K562 (cell line): Measurements from ENCODE around the gene N4BP2L1. TPM values are rescaled to one million over a fixed set of nuclear protein-coding genes. Genes with fewer than 3 reads are reported as not detected.

ENCODE experiments used
- ATF1 ChIP-seq, 2 experiments: fragments of 450-650 bp in 1 of 2; IDR thresholded peaks; 2 replicates each; pipeline ENCODE4 v1.6.1; 2016; ENCODE audit warnings: missing compliant biosample characterization in 1 of 2, missing genetic modification characterization in 1 of 2
- CREB3 ChIP-seq: fragments of 450-650 bp; conservative IDR thresholded peaks from 2 replicates; pipeline ENCODE4 v1.6.1; 2016; ENCODE audit warnings: missing genetic modification characterization, low read depth, mild to moderate bottlenecking, missing compliant biosample characterization, moderate library complexity
- EP400 ChIP-seq: fragments of 450-650 bp; IDR thresholded peaks from 2 replicates; pipeline ENCODE4 v1.6.1; 2017; ENCODE audit warnings: antibody characterized with exemption, mild to moderate bottlenecking, moderate library complexity
- HNRNPH1 ChIP-seq: fragments of 200-400 bp; formaldehyde crosslinking; optimal IDR thresholded peaks from 2 replicates; pipeline ENCODE3; 2017; ENCODE audit warnings: low read depth, mild to moderate bottlenecking, low read length, moderate library complexity
- L3MBTL2 ChIP-seq: fragments of 450-650 bp; IDR thresholded peaks from 2 replicates; pipeline ENCODE4 v1.6.1; 2016; ENCODE audit warnings: mild to moderate bottlenecking, moderate library complexity
- MNT ChIP-seq, 2 experiments: fragments of 450-650 bp; conservative IDR thresholded peaks; 2 replicates each; pipeline ENCODE4 v1.6.1; 2017; ENCODE audit warnings: mild to moderate bottlenecking in 2 of 2, moderate library complexity in 2 of 2
- MYC ChIP-seq, 2 experiments: fragments of 250-450 bp in 1 of 2; sonication (Bioruptor Pico) in 1 of 2; IDR thresholded peaks; 2 replicates each; pipeline versions ENCODE4 v1.5.1 to v1.6.1; 2012 to 2021; ENCODE audit warnings: low read depth in 2 of 2, borderline replicate concordance in 1 of 2, improper control_type of control experiment in 1 of 2, low read length in 1 of 2, mild to moderate bottlenecking in 1 of 2, moderate library complexity in 1 of 2
- NEUROD1 ChIP-seq: fragments of 150-350 bp; IDR thresholded peaks from 2 replicates; pipeline ENCODE4 v1.6.1; 2014; ENCODE audit warnings: borderline replicate concordance, low read length, low read depth; ENCODE audit not compliant: partially characterized antibody
- PKNOX1 ChIP-seq: fragments of 450-650 bp; IDR thresholded peaks from 2 replicates; pipeline ENCODE4 v1.6.1; 2016
- POU5F1 ChIP-seq: fragments of 150-350 bp; IDR thresholded peaks from 2 replicates; pipeline ENCODE4 v1.6.1; 2014; ENCODE audit warnings: borderline replicate concordance, low read length, low read depth, mild to moderate bottlenecking; ENCODE audit not compliant: partially characterized antibody
- USF1 ChIP-seq: sonication (generic); formaldehyde crosslinking; IDR thresholded peaks from 2 replicates; pipeline ENCODE4 v1.9.0; 2022; ENCODE audit warnings: mild to moderate bottlenecking, missing genetic modification reagents
- ZBTB33 ChIP-seq: sonication (generic); formaldehyde crosslinking; IDR thresholded peaks from 2 replicates; pipeline ENCODE4 v1.8.1; 2023; ENCODE audit warnings: mild to moderate bottlenecking, missing genetic modification reagents
- ZNF24 ChIP-seq: fragments of 450-650 bp; IDR thresholded peaks from 2 replicates; pipeline ENCODE4 v1.6.1; 2016
- ZNF592 ChIP-seq: fragments of 450-650 bp; IDR thresholded peaks from 2 replicates; pipeline ENCODE4 v1.6.1; 2017; ENCODE audit warnings: antibody characterized with exemption, mild to moderate bottlenecking
- polyA plus RNA-seq, 8 experiments: library from polyadenylated mRNA; depleted of rRNA in 4 of 8; stranded (reverse) in 5 of 8; unstranded in 3 of 8; fragments of >200 nt; fragmentation: Nextera tagmentation in 2 of 8; fragmentation: Illumina TruSeq in 1 of 8; extraction: Ambion mirVana in 2 of 8; extraction: Trizol in 1 of 8; gene quantifications; 2 replicates each; pipeline versions ENCODE4 v1.2.1 to v1.2.3, GENCODE V29; 2011 to 2014; ENCODE audit warnings: inconsistent platforms in 1 of 8, missing spikeins in 1 of 8
- total RNA-seq, 7 experiments: library from RNA; depleted of rRNA in 6 of 7; stranded (reverse); fragments of >200 nt in 6 of 7; fragmentation: Illumina TruSeq in 2 of 7; extraction: Trizol in 2 of 7; gene quantifications; 2 replicates each; pipeline versions ENCODE4 v1.2.1 to v1.2.3, GENCODE V29; 2011 to 2021; ENCODE audit warnings: low replicate concordance in 1 of 7

The N4BP2L1 gene
- total and polyA plus RNA-seq, 9 of the 15 experiments (the other 6 are each of a cell fraction or from before 2014, with no cell fraction given), result 0.06 to 0.33 (median 0.15) TPM; not detected in 1

- TF ChIP-seq HNRNPH1 (no peak), MNT (conservative IDR thresholded peaks at IDR 0.05) (peak in 1 of 2 experiments; percentile 43; a peak in 2 of 4 replicates), PKNOX1 (peak; percentile 39; the same call in 1 of the 2 replicates), MYC (IDR thresholded peaks at IDR 0.05; ENCODE audit: low read depth, low read length) (peak; percentile 70), MYC (CRISPR knock-in tag; IDR thresholded peaks at IDR 0.05; ENCODE audit: borderline replicate concordance, low read depth) (no peak), NEUROD1 (no peak), CREB3 (tag) (peak; percentile 70; the same call in 1 of the 2 replicates), L3MBTL2 (peak; percentile 54; the same call in 1 of the 2 replicates), ZBTB33 (CRISPR knock-in tag) (no peak), ATF1 (CRISPR knock-in tag; IDR thresholded peaks at IDR 0.05) (no peak), ATF1 (tag; IDR thresholded peaks at IDR 0.05) (0 out of 2 replicates have a peak, but pooled peaks have one; percentile 9), POU5F1 (no peak), EP400 (peak; percentile 70), ZNF592 (peak; percentile 74), ZNF24 (no peak), USF1 (no peak)
Observed at GRCh38 chr13:32474999-32475792, 47.3 kb upstream of the N4BP2L1 start (continued).
